Neural progenitor cell (in vitro differentiated cells): ENCODE data around the gene ARL9. TPM values are rescaled to one million over a fixed set of nuclear protein-coding genes. Genes with fewer than 3 reads are reported as not detected.

ENCODE experiments used
- DNase-seq: peaks from one replicate; pipeline ENCODE4 v3.0.0-alpha.2; 2016; ENCODE audit warnings: low spot score
- H2AFZ ChIP-seq: fragments of 200-600 bp; sonication (generic); replicated peaks from 2 replicates; pipeline ENCODE4 v1.6.1; 2016; ENCODE audit warnings: antibody characterized with exemption
- H3F3A ChIP-seq: fragments of 200-600 bp; sonication (generic); 2 replicates; pipeline ENCODE4 v1.6.1; 2016; ENCODE audit warnings: antibody characterized with exemption, low read depth
- H3K27ac ChIP-seq: fragments of 200-600 bp; sonication (generic); 2 replicates; pipeline ENCODE4 v1.5.1; 2016; ENCODE audit warnings: mild to moderate bottlenecking
- H3K27me3 ChIP-seq: fragments of 200-600 bp; sonication (generic); 2 replicates; pipeline ENCODE4 v1.6.1; 2016; ENCODE audit warnings: mild to moderate bottlenecking, moderate library complexity
- H3K36me3 ChIP-seq: fragments of 200-600 bp; sonication (generic); 2 replicates; pipeline ENCODE4 v1.5.1; 2016
- H3K4me1 ChIP-seq: fragments of 200-600 bp; sonication (generic); 2 replicates; pipeline ENCODE4 v1.6.1; 2016; ENCODE audit warnings: mixed run types
- H3K4me2 ChIP-seq: fragments of 200-600 bp; sonication (generic); 2 replicates; pipeline ENCODE4 v1.6.1; 2016
- H3K4me3 ChIP-seq: fragments of 200-600 bp; sonication (generic); 2 replicates; pipeline ENCODE4 v1.5.1; 2016
- H3K79me2 ChIP-seq: fragments of 200-600 bp; sonication (generic); 2 replicates; pipeline ENCODE4 v1.6.1; 2016; ENCODE audit warnings: low read depth
- H3K9ac ChIP-seq: fragments of 200-600 bp; sonication (generic); 2 replicates; pipeline ENCODE4 v1.6.1; 2016
- H3K9me3 ChIP-seq: fragments of 200-600 bp; sonication (generic); 2 replicates; pipeline ENCODE4 v1.5.1; 2016; ENCODE audit warnings: low read depth
- H4K20me1 ChIP-seq: fragments of 200-600 bp; sonication (generic); 2 replicates; pipeline ENCODE4 v1.6.1; 2016; ENCODE audit warnings: low read depth
- H3K27ac Mint-ChIP-seq: 3 replicates; pipeline ENCODE4 v1.8.0; 2021; ENCODE audit warnings: mixed read lengths
- H3K27me3 Mint-ChIP-seq: 2 replicates; pipeline ENCODE4 v1.8.0; 2022; ENCODE audit warnings: low read depth, mild to moderate bottlenecking, inconsistent platforms, moderate library complexity, mixed read lengths; ENCODE audit not compliant: insufficient read depth
- H3K36me3 Mint-ChIP-seq: 3 replicates; pipeline ENCODE4 v1.8.0; 2021; ENCODE audit warnings: mixed read lengths
- H3K4me1 Mint-ChIP-seq: 3 replicates; pipeline ENCODE4 v1.8.0; 2021; ENCODE audit warnings: mixed read lengths
- H3K4me3 Mint-ChIP-seq: 3 replicates; pipeline ENCODE4 v1.8.0; 2021; ENCODE audit warnings: mild to moderate bottlenecking, moderate library complexity, mixed read lengths
- H3K9me3 Mint-ChIP-seq: 3 replicates; pipeline ENCODE4 v1.8.0; 2020; ENCODE audit warnings: mixed read lengths
- EZH2 ChIP-seq: fragments of 200-600 bp; sonication (generic); IDR thresholded peaks from 2 replicates; pipeline ENCODE4 v1.6.1; 2017; ENCODE audit warnings: antibody characterized with exemption, mild to moderate bottlenecking, moderate library complexity
- EZH2phosphoT487 ChIP-seq: fragments of 200-600 bp; sonication (generic); IDR thresholded peaks from 2 replicates; pipeline ENCODE4 v1.6.1; 2017; ENCODE audit warnings: antibody characterized with exemption
- total RNA-seq: library from RNA; depleted of rRNA; stranded (reverse); fragments of >200 nt; gene quantifications from 2 replicates; pipeline ENCODE4 v1.2.3, GENCODE V29; 2015; ENCODE audit warnings: low replicate concordance
- TF ChIP-seq, protein P1 (sequence below): fragments of 200-600 bp; sonication (generic); IDR thresholded peaks from 2 replicates; pipeline ENCODE4 v1.5.1; 2017; ENCODE audit warnings: antibody characterized with exemption, mild to moderate bottlenecking

The ARL9 gene
- total RNA-seq, 1 donor from 2014 or later, result 0.45 TPM

DNA sequence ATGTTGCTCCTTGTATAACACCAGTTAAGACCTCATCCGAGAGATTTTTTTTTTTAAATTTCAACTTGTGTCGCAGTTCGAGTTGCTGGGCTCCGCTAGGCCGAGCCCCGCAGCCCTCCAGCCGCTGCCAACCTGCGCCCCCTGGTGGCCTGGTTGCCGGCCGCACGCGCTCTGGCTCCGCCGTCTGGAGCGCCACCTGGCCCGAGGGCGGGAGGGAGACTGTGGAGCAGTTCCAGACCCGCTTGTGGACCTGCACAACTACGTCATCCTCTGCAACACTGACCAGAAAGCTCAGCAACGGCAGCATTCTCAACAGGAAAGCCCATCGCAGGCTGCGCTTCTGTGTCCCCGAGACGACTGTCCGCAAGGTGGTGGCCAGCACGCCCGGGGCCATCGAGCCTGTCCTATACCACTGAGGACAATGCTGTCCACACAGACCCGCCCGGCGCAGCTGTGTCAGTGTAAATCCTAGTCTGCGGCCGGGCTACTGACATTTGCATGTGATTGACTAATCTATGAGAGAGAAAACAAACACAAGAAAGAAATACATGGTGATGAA, 39.1 kb downstream of the ARL9 start:
- no peak overlapping the region for H3K27ac Mint-ChIP-seq

DNA sequence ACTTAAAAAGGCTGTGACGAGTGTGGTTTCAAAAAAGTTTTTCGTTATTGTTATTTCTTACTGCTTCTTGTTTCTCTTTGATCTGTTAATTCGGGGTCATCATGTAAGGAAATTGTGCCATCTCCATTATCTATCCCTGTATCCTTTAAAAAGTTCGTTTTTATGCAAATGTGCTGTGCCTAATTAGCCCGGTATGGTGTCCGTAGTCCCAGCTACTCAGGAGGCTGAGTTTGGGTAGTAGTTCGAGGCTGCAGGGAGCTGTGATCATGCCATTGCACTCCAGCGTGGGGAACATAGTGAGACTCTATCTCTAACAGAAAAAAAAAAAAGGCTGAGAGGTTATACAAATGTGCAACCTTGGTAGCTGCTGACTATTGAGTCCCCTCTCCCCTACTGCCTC, 45.1 kb downstream of the ARL9 start:
- Histone ChIP-seq H3K27ac (no peak overlapping the region), H3K4me2 (no peak overlapping the region), H4K20me1 (no peaks in the 10 kb centered on the region), H3K79me2 (no peaks in the 10 kb centered on the region), H3F3A (no peaks in the 10 kb centered on the region), H3K4me3 (no peak overlapping the region), H3K9ac (no peak overlapping the region), H3K36me3 (no peaks in the 10 kb centered on the region), H2AFZ (no peak overlapping the region), H3K9me3 (no peaks in the 10 kb centered on the region), H3K27me3 (peaks cover 11% of the 10 kb centered on the region), H3K4me1 (no peaks in the 10 kb centered on the region)
- H3K27me3 Mint-ChIP-seq, result no peaks in the 10 kb centered on the region
- DNase-seq, result no peak
- peaks cover 3% of the 10 kb centered on the region for H3K9me3 Mint-ChIP-seq
- H3K27ac Mint-ChIP-seq, result no peak overlapping the region
- no peaks in the 10 kb centered on the region for H3K4me1 Mint-ChIP-seq
- H3K4me3 Mint-ChIP-seq, result no peak overlapping the region
- TF ChIP-seq EZH2, result no peak
- no peak for TF ChIP-seq EZH2phosphoT487
- TF ChIP-seq, protein P1, sequence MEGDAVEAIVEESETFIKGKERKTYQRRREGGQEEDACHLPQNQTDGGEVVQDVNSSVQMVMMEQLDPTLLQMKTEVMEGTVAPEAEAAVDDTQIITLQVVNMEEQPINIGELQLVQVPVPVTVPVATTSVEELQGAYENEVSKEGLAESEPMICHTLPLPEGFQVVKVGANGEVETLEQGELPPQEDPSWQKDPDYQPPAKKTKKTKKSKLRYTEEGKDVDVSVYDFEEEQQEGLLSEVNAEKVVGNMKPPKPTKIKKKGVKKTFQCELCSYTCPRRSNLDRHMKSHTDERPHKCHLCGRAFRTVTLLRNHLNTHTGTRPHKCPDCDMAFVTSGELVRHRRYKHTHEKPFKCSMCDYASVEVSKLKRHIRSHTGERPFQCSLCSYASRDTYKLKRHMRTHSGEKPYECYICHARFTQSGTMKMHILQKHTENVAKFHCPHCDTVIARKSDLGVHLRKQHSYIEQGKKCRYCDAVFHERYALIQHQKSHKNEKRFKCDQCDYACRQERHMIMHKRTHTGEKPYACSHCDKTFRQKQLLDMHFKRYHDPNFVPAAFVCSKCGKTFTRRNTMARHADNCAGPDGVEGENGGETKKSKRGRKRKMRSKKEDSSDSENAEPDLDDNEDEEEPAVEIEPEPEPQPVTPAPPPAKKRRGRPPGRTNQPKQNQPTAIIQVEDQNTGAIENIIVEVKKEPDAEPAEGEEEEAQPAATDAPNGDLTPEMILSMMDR, result no peak
- H3K36me3 Mint-ChIP-seq, result no peaks in the 10 kb centered on the region

More for the DNA sequence above, 39.1 kb downstream of the ARL9 start:
- Mint-ChIP-seq H3K4me1 (peaks cover 2% of the 10 kb centered on the region), H3K4me3 (peak overlapping the region; percentile 78), H3K36me3 (no peaks in the 10 kb centered on the region), H3K9me3 (no peaks in the 10 kb centered on the region), H3K27me3 (no peaks in the 10 kb centered on the region)
- Histone ChIP-seq H3K36me3 (no peaks in the 10 kb centered on the region), H3K4me3 (peak overlapping the region; percentile 40), H3K79me2 (no peaks in the 10 kb centered on the region), H3K27ac (no peak overlapping the region), H4K20me1 (no peaks in the 10 kb centered on the region), H3F3A (no peaks in the 10 kb centered on the region), H2AFZ (peak overlapping the region; percentile 95), H3K9me3 (no peaks in the 10 kb centered on the region), H3K27me3 (peaks cover 24% of the 10 kb centered on the region), H3K4me2 (peak overlapping the region; percentile 72), H3K4me1 (no peaks in the 10 kb centered on the region), H3K9ac (no peak overlapping the region)
- no peak for TF ChIP-seq EZH2phosphoT487
- peak; percentile 64 for TF ChIP-seq EZH2
- TF ChIP-seq, protein P1, result peak; percentile 99
- DNase-seq, result peak; percentile 91

DNA sequence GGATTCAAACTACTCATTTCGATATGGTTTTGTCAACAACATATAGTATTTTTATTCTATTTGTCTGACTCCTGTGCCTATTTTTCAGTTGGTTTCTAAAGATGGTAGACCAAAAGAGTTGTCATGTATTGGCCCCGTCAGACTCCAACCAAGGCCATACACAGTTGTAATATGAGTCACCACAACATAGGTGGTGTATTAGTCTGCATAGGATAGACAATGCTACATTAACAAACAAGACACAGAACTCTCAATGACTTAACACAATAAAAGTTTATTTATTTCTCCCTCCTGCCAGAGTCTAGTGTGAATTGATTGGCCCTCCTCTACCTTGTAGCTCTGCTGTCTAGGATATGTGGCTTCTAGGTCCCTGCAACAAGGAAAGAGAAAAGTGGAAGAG, 45.9 kb downstream of the ARL9 start:
- Mint-ChIP-seq H3K4me1 (no peaks in the 10 kb centered on the region), H3K27ac (no peak overlapping the region), H3K4me3 (no peak overlapping the region), H3K9me3 (peaks cover 3% of the 10 kb centered on the region), H3K36me3 (no peaks in the 10 kb centered on the region), H3K27me3 (no peaks in the 10 kb centered on the region)
- Histone ChIP-seq H3K27ac (no peak overlapping the region), H3K79me2 (no peaks in the 10 kb centered on the region), H3K27me3 (peaks cover 2% of the 10 kb centered on the region), H3K36me3 (no peaks in the 10 kb centered on the region), H3K4me2 (no peak overlapping the region), H2AFZ (no peak overlapping the region), H4K20me1 (no peaks in the 10 kb centered on the region), H3K4me1 (no peaks in the 10 kb centered on the region), H3K9ac (no peak overlapping the region), H3K9me3 (no peaks in the 10 kb centered on the region), H3F3A (no peaks in the 10 kb centered on the region), H3K4me3 (no peak overlapping the region)
- DNase-seq, result no peak
- TF ChIP-seq EZH2 (no peak), EZH2phosphoT487 (no peak)
- TF ChIP-seq, protein P1, result no peak
